ENCODE results near the gene MAN2B1. TPM values are rescaled to one million over a fixed set of nuclear protein-coding genes. Genes with fewer than 3 reads are reported as not detected.
A peak's percentile ranks its signal among the peaks of the same experiment; 100 is the strongest.

The MAN2B1 gene
- total RNA-seq, 1 experiment from 2014 or later = 48.2 TPM

GRCh38 chr19:12695096-12695495 is 28.6 kb upstream of the MAN2B1 start:
- TF ChIP-seq CTCF (conservative IDR thresholded peaks at IDR 0.05) (no peak), EZH2 (IDR thresholded peaks at IDR 0.05; ENCODE audit: low read depth) (no peak)
- Histone ChIP-seq H3K9me2 (ENCODE audit: insufficient read depth) (no peaks in the 10 kb centered on the region), H4K20me1 (ENCODE audit: insufficient read depth) (no peaks in the 10 kb centered on the region), H2AFZ (no peak overlapping the region), H3K36me3 (ENCODE audit: low read depth) (no peaks in the 10 kb centered on the region; the same call in 1 of the 2 replicates), H3K4me1 (replicated peaks; ENCODE audit: insufficient read depth) (peaks cover 8% of the 10 kb centered on the region; the same call in 1 of the 2 replicates), H3F3A (ENCODE audit: insufficient read depth, low read depth) (peaks cover 36% of the 10 kb centered on the region; the same call in 1 of the 2 replicates), H3K79me2 (ENCODE audit: low read depth) (peaks cover 26% of the 10 kb centered on the region), H3K4me3 (peak overlapping the region; percentile 72), H3K27ac (no peak overlapping the region), H3K4me2 (peak overlapping the region; percentile 95), H3K27me3 (ENCODE audit: insufficient read depth, low read depth) (no peaks in the 10 kb centered on the region), H3K9me3 (ENCODE audit: insufficient read depth, low read depth) (no peaks in the 10 kb centered on the region)
- DNase-seq = no peak
- ChIA-PET POLR2A (ENCODE audit: unreplicated experiment) (no interaction called here), CTCF (interaction anchor here (0.6 kb wide), 1 partner anchor 101 kb away, joined by 3 read pairs; no protein-coding TSS in a partner anchor)
- no TSS peak for BruUV-seq (replicated peaks)
- intact Hi-C loops (cut with micrococcal nuclease; ENCODE audit: unreplicated experiment) = no loop called here

GRCh38 chr19:12694641-12695040 is 28.1 kb upstream of the MAN2B1 start:
- no peak overlapping the region; the same call in 1 of the 2 replicates for H3K4me3 ChIP-seq
- H3F3A ChIP-seq (ENCODE audit: insufficient read depth, low read depth) = peaks cover 35% of the 10 kb centered on the region; the same call in 1 of the 2 replicates
- no peaks in the 10 kb centered on the region for H3K27me3 ChIP-seq (ENCODE audit: insufficient read depth, low read depth)
- H3K36me3 ChIP-seq (ENCODE audit: low read depth) = no peaks in the 10 kb centered on the region; the same call in 1 of the 2 replicates
- no peaks in the 10 kb centered on the region for H3K9me3 ChIP-seq (ENCODE audit: insufficient read depth, low read depth)
- intact Hi-C loops (cut with micrococcal nuclease; ENCODE audit: unreplicated experiment) = no loop called here
- ChIA-PET POLR2A (ENCODE audit: unreplicated experiment) (interaction anchor here (0.7 kb wide), 1 partner anchor 41 kb away, joined by 12 read pairs; no protein-coding TSS in a partner anchor), CTCF (interaction anchor here (0.6 kb wide), 1 partner anchor 102 kb away, joined by 3 read pairs; no protein-coding TSS in a partner anchor)
- TF ChIP-seq CTCF (conservative IDR thresholded peaks at IDR 0.05) (no peak), EZH2 (IDR thresholded peaks at IDR 0.05; ENCODE audit: low read depth) (no peak)
- H3K9me2 ChIP-seq (ENCODE audit: insufficient read depth) = no peaks in the 10 kb centered on the region
- DNase-seq = no peak
- H4K20me1 ChIP-seq (ENCODE audit: insufficient read depth) = no peaks in the 10 kb centered on the region
- H2AFZ ChIP-seq = no peak overlapping the region
- no peak overlapping the region for H3K27ac ChIP-seq
- peak overlapping the region; percentile 95 for H3K4me2 ChIP-seq
- H3K79me2 ChIP-seq (ENCODE audit: low read depth) = peaks cover 26% of the 10 kb centered on the region
- BruUV-seq (replicated peaks) = no TSS peak
- peaks cover 8% of the 10 kb centered on the region; the same call in 1 of the 2 replicates for H3K4me1 ChIP-seq (replicated peaks; ENCODE audit: insufficient read depth)

- Histone ChIP-seq H3K36me3 (ENCODE audit: low read depth) (no peaks in the 10 kb centered on the region; the same call in 1 of the 2 replicates), H3K4me2 (no peak overlapping the region), H3K9me2 (ENCODE audit: insufficient read depth) (no peaks in the 10 kb centered on the region), H3K9me3 (ENCODE audit: insufficient read depth, low read depth) (no peaks in the 10 kb centered on the region), H3K4me1 (replicated peaks; ENCODE audit: insufficient read depth) (peaks cover 8% of the 10 kb centered on the region; the same call in 1 of the 2 replicates), H3F3A (ENCODE audit: insufficient read depth, low read depth) (peaks cover 20% of the 10 kb centered on the region; the same call in 1 of the 2 replicates), H3K79me2 (ENCODE audit: low read depth) (peaks cover 26% of the 10 kb centered on the region), H3K27ac (no peak overlapping the region), H3K4me3 (no peak overlapping the region), H2AFZ (no peak overlapping the region), H3K27me3 (ENCODE audit: insufficient read depth, low read depth) (no peaks in the 10 kb centered on the region), H4K20me1 (ENCODE audit: insufficient read depth) (no peaks in the 10 kb centered on the region)
- intact Hi-C loops (cut with micrococcal nuclease; ENCODE audit: unreplicated experiment) = no loop called here
- POLR2A ChIA-PET (ENCODE audit: unreplicated experiment) = no interaction called here
- DNase-seq = no peak
- CTCF ChIA-PET = no interaction called here
- TF ChIP-seq CTCF (conservative IDR thresholded peaks at IDR 0.05) (no peak), EZH2 (IDR thresholded peaks at IDR 0.05; ENCODE audit: low read depth) (no peak)
- BruUV-seq (replicated peaks) = no TSS peak
Measured at GRCh38 chr19:12692960-12693359, 26.4 kb upstream of the MAN2B1 start.

Measured in PC-9 (cell line).